ENCODE data around the gene LSM7. TPM values are rescaled to one million over a fixed set of nuclear protein-coding genes. Genes with fewer than 3 reads are reported as not detected.

LSM7 gene
- total and polyA plus RNA-seq, 2 experiments from 2014 or later = 91.4 to 118 TPM

DNA sequence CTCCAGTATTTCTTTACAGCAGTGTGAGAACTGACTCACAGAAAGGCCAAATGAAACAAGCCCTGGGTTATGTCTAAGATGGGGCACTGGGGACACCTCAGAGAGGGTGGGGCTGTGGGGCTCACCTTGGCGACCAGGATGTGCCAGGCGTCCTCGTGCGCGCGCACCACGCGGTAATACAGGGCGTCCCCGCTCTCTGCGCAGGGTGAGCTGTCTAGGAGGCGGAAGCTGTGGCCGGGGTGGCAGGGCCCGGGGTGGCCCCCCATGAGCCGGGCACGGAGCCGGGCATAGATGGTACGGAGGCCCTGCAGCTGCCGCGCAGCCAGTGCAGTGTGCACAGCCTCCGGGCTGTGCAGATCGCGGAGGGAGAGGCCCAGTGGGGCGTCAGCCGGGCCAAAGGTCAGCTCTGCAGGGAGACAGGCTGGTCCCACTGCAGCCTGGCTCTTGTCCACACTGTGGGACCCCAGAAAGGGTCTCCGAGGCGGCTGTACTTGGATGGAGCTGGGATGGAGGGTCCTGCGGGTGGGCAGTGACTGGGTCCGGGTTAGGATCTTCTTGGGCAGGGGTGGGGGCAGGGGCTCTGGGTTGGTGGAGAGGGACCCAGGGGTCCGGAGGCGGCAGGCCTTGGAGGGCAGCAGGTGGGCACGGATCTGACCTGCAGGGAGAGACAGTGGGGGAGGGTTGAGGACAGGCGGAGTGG lies 49.8 kb downstream of the LSM7 start:
- WGBS, 2 experiments (ENCODE audit: low coverage in 1 of 2, low lambda C conversion rate in 2 of 2, missing lambda C conversion rate in 2 of 2) = 78 to 85% methylated on average over 14 to 25 of the region's 33 CpGs
- in situ Hi-C loops (cut with MboI) = no loop called here
- H3K9ac ChIP-seq = no peak overlapping the region
- DNase-seq = peak; percentile 16
- no peaks in the 10 kb centered on the region for H3K9me2 ChIP-seq (ENCODE audit: insufficient read depth)
- H3K36me3 ChIP-seq (ENCODE audit: low read depth) = no peaks in the 10 kb centered on the region
- peaks cover 6% of the 10 kb centered on the region for H3F3A ChIP-seq (ENCODE audit: insufficient read depth)
- H3K4me2 ChIP-seq (ENCODE audit: unreplicated experiment) = no peak overlapping the region
- no peaks in the 10 kb centered on the region for H3K27me3 ChIP-seq (replicated peaks; ENCODE audit: insufficient read depth)
- peaks cover 21% of the 10 kb centered on the region for H3K79me2 ChIP-seq (ENCODE audit: insufficient read depth)
- no peak for TF ChIP-seq EZH2 (IDR thresholded peaks at IDR 0.05; ENCODE audit: insufficient read depth, poor library complexity, severe bottlenecking)
- no peak for TF ChIP-seq EZH2phosphoT487 (IDR thresholded peaks at IDR 0.05; ENCODE audit: insufficient read depth, low read depth)
- no peak overlapping the region for H3K27ac ChIP-seq
- no peak overlapping the region for H3K4me3 ChIP-seq
- no peaks in the 10 kb centered on the region for H3K9me3 ChIP-seq (ENCODE audit: low read depth)
- no peak overlapping the region for H2AFZ ChIP-seq
- H3K4me1 ChIP-seq (ENCODE audit: insufficient read depth) = peaks cover 4% of the 10 kb centered on the region
- peaks cover 8% of the 10 kb centered on the region for H4K20me1 ChIP-seq (ENCODE audit: insufficient read depth)

DNA sequence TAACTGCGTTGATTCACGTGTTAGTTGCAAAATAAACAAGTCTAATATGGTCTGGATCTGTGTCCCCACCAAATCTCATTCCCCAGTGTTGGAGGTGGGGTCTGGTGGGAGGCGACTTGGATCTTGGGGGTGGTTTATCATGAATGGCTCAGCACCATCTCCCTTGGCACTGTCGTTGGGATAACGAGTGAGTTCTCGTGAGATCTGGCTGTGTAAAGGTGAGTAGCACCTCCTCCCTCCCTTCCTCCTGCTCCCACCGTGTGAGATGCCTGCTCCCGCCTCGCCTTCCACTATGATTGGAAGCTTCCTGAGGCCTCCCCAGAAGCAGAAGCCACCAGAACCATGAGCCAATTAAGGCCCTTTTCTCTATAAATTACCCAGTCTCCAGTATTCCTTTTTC lies 51.2 kb downstream of the LSM7 start:
- Histone ChIP-seq H3F3A (ENCODE audit: insufficient read depth) (peaks cover 6% of the 10 kb centered on the region), H2AFZ (no peak overlapping the region), H3K9me2 (ENCODE audit: insufficient read depth) (no peaks in the 10 kb centered on the region), H3K9me3 (ENCODE audit: low read depth) (no peaks in the 10 kb centered on the region), H3K79me2 (ENCODE audit: insufficient read depth) (peaks cover 35% of the 10 kb centered on the region), H3K27ac (no peak overlapping the region), H4K20me1 (ENCODE audit: insufficient read depth) (peaks cover 11% of the 10 kb centered on the region), H3K4me1 (ENCODE audit: insufficient read depth) (peaks cover 12% of the 10 kb centered on the region), H3K4me3 (no peak overlapping the region), H3K36me3 (ENCODE audit: low read depth) (no peaks in the 10 kb centered on the region; the same call in 1 of the 2 replicates), H3K9ac (no peak overlapping the region), H3K4me2 (ENCODE audit: unreplicated experiment) (no peak overlapping the region), H3K27me3 (replicated peaks; ENCODE audit: insufficient read depth) (no peaks in the 10 kb centered on the region)
- TF ChIP-seq EZH2 (IDR thresholded peaks at IDR 0.05; ENCODE audit: insufficient read depth, poor library complexity, severe bottlenecking) (no peak), EZH2phosphoT487 (IDR thresholded peaks at IDR 0.05; ENCODE audit: insufficient read depth, low read depth) (no peak)
- in situ Hi-C loops (cut with MboI) = no loop called here
- DNase-seq = no peak
- 80% methylated on average over 9 of the region's 9 CpGs for WGBS, 2 experiments (ENCODE audit: low coverage in 1 of 2, low lambda C conversion rate in 2 of 2, missing lambda C conversion rate in 2 of 2)

DNA sequence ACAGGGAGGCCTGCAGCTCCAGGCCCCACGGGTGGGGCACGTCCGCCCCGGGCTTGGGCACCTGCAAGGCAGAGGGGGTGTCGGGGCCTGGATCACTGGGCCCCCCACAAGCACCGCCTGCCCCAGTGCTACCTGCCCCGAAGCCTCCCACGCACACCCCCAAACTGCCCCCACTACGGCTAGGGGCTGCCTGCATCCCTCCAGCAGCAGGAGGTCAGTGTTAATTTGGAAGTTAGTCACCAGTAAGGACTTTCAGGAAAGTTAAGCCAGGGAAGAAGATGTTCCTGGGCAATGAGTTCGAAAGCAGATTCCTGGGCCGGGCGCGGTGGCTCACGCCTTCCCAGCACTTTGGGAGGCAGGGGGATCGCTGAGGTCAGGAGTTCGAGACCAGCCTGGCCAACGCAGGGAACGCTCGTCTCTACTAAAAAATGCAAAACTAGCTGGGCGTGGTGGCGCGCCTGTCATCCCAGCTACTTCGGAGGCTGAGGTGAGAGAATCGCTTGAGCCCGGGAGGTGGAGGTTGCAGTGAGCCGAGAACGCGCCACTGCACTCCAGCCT lies 51.9 kb downstream of the LSM7 start:
- H3K9me3 ChIP-seq (ENCODE audit: low read depth) = no peaks in the 10 kb centered on the region
- 94 to 97% methylated on average over 21 to 28 of the region's 28 CpGs for WGBS, 2 experiments (ENCODE audit: low coverage in 1 of 2, low lambda C conversion rate in 2 of 2, missing lambda C conversion rate in 2 of 2)
- H3K4me2 ChIP-seq (ENCODE audit: unreplicated experiment) = no peak overlapping the region
- H3K9ac ChIP-seq = no peak overlapping the region
- H3F3A ChIP-seq (ENCODE audit: insufficient read depth) = peaks cover 6% of the 10 kb centered on the region
- peaks cover 15% of the 10 kb centered on the region for H4K20me1 ChIP-seq (ENCODE audit: insufficient read depth)
- in situ Hi-C loops (cut with MboI) = no loop called here
- no peak for TF ChIP-seq EZH2 (IDR thresholded peaks at IDR 0.05; ENCODE audit: insufficient read depth, poor library complexity, severe bottlenecking)
- TF ChIP-seq EZH2phosphoT487 (IDR thresholded peaks at IDR 0.05; ENCODE audit: insufficient read depth, low read depth) = no peak
- no peak overlapping the region for H3K4me3 ChIP-seq
- no peak overlapping the region for H3K27ac ChIP-seq
- no peak overlapping the region for H2AFZ ChIP-seq
- H3K36me3 ChIP-seq (ENCODE audit: low read depth) = no peaks in the 10 kb centered on the region; the same call in 1 of the 2 replicates
- peaks cover 12% of the 10 kb centered on the region for H3K4me1 ChIP-seq (ENCODE audit: insufficient read depth)
- no peaks in the 10 kb centered on the region for H3K27me3 ChIP-seq (replicated peaks; ENCODE audit: insufficient read depth)
- H3K79me2 ChIP-seq (ENCODE audit: insufficient read depth) = peaks cover 42% of the 10 kb centered on the region
- DNase-seq = no peak
- H3K9me2 ChIP-seq (ENCODE audit: insufficient read depth) = no peaks in the 10 kb centered on the region

DNA sequence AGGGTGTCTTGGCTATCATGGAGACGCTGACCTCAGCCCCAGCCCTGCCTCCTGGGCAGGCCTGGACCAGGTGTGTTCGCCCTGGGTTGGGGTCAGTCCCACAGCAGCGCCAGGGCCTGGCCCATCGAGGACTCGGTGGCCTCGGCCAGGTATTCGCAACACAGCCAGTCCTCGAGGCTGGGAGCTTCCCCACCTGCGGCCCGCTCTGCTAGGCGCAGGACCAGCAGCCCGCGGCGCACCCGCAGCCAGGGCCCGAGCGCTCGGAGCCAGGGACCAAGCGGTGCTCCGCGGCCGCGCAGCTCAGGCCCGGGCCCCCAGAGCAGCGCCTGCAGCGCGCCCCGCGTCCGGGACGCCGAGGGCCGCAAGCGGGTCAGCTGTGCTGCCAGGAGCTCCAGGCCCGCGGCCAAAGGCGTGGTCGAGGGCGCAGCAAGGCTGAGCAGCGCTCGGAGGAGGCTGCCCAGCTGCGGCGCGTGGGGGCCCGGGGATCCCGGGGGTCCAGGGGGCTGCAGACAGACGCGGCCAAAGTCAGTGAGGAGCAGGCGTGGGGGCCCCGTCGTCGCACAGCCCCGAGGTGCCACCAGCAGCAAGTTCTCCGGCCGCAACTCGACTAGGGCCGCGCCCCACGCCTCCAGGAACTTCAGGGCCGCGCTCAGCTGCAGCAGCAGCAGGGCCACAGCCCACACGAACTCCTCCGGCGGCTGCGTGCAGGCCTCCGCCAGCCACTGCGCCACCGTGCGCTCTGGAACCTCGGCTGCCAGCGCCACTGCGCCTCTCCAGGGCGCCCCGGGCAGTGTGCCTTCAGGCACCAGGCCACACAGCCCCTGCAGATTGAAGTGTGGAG lies 52.6 kb downstream of the LSM7 start:
- peaks cover 15% of the 10 kb centered on the region for H4K20me1 ChIP-seq (ENCODE audit: insufficient read depth)
- H3K27me3 ChIP-seq (replicated peaks; ENCODE audit: insufficient read depth) = no peaks in the 10 kb centered on the region
- peaks cover 49% of the 10 kb centered on the region for H3K79me2 ChIP-seq (ENCODE audit: insufficient read depth)
- H3K9ac ChIP-seq = no peak overlapping the region
- H3F3A ChIP-seq (ENCODE audit: insufficient read depth) = peaks cover 6% of the 10 kb centered on the region
- TF ChIP-seq EZH2phosphoT487 (IDR thresholded peaks at IDR 0.05; ENCODE audit: insufficient read depth, low read depth) (no peak), EZH2 (IDR thresholded peaks at IDR 0.05; ENCODE audit: insufficient read depth, poor library complexity, severe bottlenecking) (no peak)
- H2AFZ ChIP-seq = no peak overlapping the region
- H3K9me3 ChIP-seq (ENCODE audit: low read depth) = no peaks in the 10 kb centered on the region
- no peak overlapping the region for H3K27ac ChIP-seq
- in situ Hi-C loops (cut with MboI) = no loop called here
- no peaks in the 10 kb centered on the region for H3K9me2 ChIP-seq (ENCODE audit: insufficient read depth)
- no peak overlapping the region for H3K4me2 ChIP-seq (ENCODE audit: unreplicated experiment)
- WGBS, 2 experiments (ENCODE audit: low coverage in 1 of 2, low lambda C conversion rate in 2 of 2, missing lambda C conversion rate in 2 of 2) = 95 to 97% methylated on average over 41 to 74 of the region's 74 CpGs
- no peaks in the 10 kb centered on the region; the same call in 1 of the 2 replicates for H3K36me3 ChIP-seq (ENCODE audit: low read depth)
- no peak for DNase-seq
- no peak overlapping the region for H3K4me3 ChIP-seq
- peaks cover 12% of the 10 kb centered on the region for H3K4me1 ChIP-seq (ENCODE audit: insufficient read depth)

All from GM23248 (cell line).